ENCODE data around the gene PLXND1.

Gene PLXND1

DNA sequence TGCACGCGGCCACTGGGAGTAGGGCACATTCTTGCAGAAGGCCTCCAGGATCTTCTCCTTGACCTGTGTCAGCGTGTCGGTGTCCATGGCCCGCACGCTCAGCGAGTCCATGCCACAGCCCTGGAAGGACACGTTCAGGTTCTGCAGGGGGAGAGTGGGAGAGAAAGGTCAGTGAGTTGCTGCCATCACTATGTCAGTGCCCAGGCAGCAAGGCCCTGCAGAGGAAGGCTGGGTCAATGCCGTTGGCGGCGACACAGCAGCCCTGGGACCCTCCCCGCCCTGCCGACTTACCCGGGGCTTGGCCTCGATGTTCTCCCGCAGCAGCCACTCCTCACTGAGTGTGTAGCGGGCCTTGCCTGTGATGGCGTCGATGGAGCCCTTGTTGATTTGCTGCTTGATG, 43.7 kb downstream of the PLXND1 start:
- no peak for DNase-seq (ENCODE audit: low read depth)

DNA sequence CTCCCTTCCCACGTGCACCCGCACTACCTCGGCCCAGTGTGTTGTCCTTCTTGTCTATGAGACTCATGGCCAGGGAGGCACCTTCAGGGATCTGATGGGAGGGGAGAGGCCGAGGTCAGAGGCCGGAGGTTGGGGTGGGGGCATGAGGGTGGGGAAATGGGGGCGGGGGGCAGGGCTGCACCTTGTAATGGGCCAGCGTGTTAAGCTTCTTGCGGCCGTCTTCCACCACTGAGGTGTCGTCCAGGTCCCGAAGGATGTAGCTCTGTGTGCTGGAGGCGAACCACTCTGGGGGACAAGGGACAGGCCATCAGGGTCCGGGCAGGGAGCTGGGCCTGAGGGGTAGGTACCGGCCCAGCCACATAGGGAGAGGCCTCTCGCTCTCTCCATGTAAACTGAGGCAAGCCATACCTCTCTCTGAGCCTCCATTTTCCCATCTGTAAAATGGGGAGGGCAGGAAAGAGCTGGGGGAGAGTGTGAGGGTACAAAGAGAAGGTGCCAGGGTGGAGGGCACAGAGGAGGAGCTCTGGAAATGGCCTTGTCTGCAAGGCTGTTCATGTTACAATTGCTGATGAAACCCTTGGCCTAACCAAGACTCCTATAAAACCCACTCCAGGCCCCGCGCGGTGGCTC, 44.7 kb downstream of the PLXND1 start:
- DNase-seq (ENCODE audit: low read depth): no peak

- peak; percentile 97 for DNase-seq (ENCODE audit: low read depth)
Observed at GRCh38 chr3:129560911-129561594, 45.4 kb downstream of the PLXND1 start.

DNA sequence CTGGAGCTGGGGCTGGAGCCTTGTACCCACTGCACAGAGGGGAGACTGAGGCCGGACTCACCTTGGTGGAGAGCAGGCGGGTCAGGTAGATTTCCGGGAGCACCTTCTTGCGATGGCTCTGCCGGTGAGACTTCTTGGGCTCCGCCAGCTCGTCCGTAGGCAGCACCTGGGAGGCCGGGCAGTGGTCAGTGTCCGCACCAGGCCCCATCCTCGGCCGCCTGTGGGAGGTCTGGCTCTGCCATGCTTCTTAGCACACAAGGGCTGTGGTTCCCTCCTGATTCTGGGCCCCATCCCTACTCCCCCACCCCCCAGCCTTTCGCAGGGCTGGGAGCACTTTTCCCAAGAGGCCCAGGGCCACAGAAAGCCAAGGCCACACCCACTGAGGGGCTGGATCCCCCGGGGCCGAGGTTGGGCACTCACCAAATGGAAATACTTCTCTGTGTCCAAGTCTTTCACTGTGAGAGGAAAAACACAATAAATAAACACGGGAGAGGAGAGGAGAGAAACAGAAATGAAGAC, 46.1 kb downstream of the PLXND1 start:
- DNase-seq (ENCODE audit: low read depth): peak; percentile 96

DNA sequence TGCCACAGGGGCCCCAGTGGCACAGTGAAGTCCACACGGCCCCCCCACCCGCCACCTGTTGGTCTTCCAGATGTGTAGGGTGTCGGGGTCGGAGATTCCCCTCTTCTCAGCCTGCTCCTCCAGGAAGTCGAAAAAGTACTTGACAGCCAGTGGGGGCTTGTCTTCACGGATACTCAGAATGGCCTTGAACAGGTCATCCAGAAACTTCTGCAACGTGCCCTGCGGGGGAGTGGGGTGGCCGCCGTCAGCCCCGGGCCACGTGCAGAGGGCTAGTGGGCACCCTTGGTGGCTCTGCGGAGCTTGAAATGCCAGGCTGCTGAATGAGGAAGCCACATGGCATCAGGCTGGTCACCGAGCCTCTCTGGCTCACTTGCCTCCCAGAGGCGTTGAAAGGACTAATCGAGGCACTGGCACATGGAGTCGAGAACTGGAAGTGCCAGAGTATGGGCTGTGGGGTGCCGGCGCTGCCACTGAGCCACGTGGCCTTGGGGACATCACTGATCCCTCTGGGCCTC, 46.9 kb downstream of the PLXND1 start:
- no peak for DNase-seq (ENCODE audit: low read depth)

DNA sequence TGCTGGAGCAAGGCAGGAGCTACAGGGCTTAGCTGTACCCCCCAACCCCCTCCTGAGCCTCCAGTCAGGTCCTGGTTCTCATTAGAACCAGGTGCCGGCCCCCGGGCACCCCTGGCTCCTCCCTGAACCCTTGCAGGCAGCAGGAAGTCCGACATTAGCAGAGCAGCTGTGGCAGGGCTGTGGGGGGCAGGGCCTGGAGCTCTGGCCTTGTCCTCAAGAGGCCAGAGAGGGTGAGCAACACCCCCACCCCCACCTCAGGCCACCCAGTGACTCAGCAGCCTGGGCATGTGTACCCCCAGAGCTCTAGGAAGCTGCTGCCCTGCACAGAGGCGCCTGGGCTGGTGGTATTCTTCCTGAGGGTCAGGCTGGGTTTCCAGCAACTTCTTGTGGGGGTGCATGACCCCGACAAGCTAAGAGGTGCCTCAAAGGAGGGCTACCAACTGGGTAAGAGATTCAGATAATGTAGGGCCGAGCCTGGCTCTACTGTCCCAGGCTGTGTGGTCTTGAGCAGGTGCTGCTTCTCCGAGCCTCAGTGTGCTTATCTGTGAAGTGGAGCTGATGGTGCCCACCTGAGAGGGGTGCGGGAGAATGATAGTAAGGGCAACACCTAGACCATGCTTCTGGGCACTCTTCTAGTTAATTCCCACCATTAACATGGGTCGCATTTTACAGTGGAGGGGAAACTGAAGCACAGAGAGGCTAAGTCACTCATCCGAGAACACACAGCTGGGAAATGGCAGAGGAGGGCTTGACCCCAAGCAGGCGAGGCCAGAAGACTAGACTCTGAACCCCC, 47.5 kb downstream of the PLXND1 start:
- peak; percentile 93 for DNase-seq (ENCODE audit: low read depth)

- no peak for DNase-seq (ENCODE audit: low read depth)
Observed at GRCh38 chr3:129558081-129558771, 48.2 kb downstream of the PLXND1 start.

DNA sequence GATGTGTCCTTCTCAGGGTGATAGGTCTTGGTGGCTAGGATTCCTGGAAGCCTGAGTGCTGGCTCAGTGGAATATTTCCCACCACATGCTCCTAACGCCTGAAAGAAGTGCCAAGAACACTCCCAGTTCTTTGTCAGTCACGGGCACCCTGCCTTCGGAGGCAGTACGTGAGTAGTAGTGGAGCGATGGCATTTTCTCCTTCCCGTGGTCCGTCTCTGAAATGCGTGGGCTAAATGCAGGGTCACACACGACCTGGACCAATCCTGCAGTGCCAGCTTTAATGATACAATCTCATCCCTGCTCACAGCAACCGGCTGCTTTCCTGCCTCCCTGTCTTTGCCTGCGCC, 49.0 kb downstream of the PLXND1 start:
- DNase-seq (ENCODE audit: low read depth): peak; percentile 87

DNA sequence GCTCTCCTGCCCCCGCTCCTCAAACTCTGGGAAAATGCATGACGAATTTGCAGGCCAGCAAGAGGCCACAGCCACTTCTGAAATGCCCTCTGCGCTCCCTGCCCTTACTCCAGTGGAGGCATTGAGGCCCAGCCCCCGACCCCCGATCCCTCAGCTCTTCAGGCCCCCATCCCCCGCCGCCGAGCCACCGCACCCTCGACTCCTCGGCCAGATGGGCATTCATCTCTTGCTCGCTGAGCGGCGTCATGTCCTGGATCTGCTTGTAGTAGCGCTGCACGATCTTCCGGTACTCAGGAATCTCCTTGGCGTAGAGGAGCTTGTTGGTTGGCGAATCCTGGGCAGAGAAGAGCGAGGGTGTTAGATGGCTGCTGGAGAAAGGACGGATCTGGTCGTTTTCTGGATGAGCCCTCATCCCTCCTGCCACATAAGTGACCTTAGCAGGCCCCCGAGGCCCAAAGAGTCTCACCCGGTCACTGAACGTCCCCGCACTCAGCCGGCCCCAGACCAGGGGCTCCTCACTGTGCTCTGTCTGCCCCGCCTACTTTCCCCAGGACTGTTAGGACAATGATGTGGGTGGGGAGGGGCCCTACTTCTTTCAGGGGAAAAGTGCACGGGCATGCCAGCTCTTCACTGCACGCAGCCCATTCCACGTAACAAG, 49.5 kb downstream of the PLXND1 start:
- no peak for DNase-seq (ENCODE audit: low read depth)

- DNase-seq (ENCODE audit: low read depth): no peak
Observed at GRCh38 chr3:129556358-129556695, 50.1 kb downstream of the PLXND1 start.

DNA sequence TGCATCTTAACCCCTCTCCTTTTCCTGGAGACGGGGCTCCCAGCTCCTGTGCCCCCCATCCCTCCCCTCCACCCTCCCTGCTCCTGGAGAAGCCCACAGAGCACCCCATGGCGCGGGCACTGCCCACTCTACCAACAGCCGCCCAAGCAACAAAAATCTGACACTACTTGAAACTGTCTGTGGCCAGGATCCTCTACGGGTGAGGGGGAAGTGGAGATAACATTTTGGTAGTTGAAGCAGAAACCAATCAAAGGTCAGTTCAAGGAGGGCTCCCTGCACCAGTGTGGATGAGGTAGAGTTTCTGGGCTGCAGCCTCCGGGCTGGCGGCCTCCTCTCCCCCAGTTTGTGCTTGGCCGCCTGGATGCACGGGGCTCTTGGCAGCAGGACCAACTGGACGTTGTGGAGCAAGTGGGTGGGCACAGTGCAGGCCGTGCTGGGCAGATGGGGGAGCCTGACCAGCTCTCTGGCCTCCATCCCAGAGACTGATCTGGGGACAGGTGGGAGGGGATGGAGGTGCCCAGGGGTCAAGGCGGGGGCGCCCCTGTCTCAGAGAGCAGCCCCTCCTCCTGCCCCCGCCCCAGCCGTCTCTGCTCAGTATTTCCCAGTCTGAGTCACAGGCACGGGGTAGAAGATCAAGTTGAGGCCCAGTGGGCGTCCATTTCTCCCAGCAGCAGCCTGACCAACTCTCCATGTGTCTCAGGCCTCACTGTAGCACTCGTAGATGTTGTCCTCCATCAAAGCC, 50.7 kb downstream of the PLXND1 start:
- DNase-seq (ENCODE audit: low read depth): no peak

GRCh38 chr3:129555153-129555550, 51.3 kb downstream of the PLXND1 start:
- no peak for DNase-seq (ENCODE audit: low read depth)

- DNase-seq (ENCODE audit: low read depth): peak; percentile 31
Observed at GRCh38 chr3:129554356-129555152, 51.9 kb downstream of the PLXND1 start.

DNA sequence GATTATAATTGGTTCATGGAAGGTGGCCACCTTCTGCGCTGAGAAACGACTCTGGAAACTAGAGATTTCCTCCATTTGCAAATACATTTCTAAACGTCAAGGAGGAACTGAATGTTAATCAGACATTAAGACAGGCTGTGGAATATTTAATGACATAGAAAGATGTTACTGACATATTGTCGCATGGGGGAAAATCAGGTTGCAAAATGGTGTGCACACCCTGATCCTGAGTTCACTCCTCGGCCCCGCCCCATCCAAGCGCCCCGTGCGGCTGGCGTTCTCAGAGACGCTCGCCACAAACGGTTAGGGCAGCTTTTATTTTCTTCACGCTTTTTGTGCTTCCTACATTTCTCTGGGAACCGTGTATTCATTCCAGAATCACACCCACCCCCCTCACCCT, 52.8 kb downstream of the PLXND1 start:
- DNase-seq (ENCODE audit: low read depth): no peak

DNA sequence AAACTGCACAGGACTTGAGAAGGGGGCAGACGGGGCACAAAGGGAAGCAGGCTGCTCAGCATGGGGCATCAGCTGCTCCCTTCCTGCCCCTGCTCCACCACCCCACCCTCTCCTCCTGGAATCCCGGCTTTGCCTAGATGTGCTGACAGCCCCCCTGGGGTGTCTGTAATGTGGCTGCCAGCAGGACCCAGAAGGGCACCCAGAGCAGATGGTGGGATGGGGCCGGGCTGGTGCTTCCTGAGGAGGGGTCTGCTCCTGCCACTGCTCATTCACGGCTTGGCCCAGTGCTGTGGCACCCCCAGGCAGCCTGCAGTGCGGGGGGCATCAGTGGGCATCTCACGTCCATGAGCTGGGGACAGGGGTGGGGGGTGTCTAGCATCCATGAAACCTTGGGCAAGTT, 53.3 kb downstream of the PLXND1 start:
- DNase-seq (ENCODE audit: low read depth): no peak

GRCh38 chr3:129552287-129553050, 54.0 kb downstream of the PLXND1 start:
- peak; percentile 35 for DNase-seq (ENCODE audit: low read depth)

GRCh38 chr3:129549805-129550204, 56.7 kb downstream of the PLXND1 start:
- DNase-seq (ENCODE audit: low read depth): no peak

- DNase-seq (ENCODE audit: low read depth): no peak
Observed at GRCh38 chr3:129549006-129549800, 57.3 kb downstream of the PLXND1 start.
